Bronchial epithelial cell (primary cell): ENCODE data around the gene TGFBR1. TPM values are rescaled to one million over a fixed set of nuclear protein-coding genes. Genes with fewer than 3 reads are reported as not detected.
A peak's percentile ranks its signal among the peaks of the same experiment; 100 is the strongest.
"Not testable (repeated sequence)": the region's sequence is repeated elsewhere in the genome, so short reads cannot be mapped to it uniquely, and the experiment has no call there.

Experiments
- DNase-seq: peaks from one replicate; pipeline ENCODE4 v3.0.0-alpha.2; 2010; ENCODE audit warnings: low read depth
- FAIRE-seq: peaks from 2 replicates; lab custom pipeline; 2011; peaks lifted over from hg19 to GRCh38; lab: Jason Lieb, UNC
- H3K27me3 ChIP-seq: 2 replicates; pipeline ENCODE4 v1.5.1; 2011; ENCODE audit warnings: low read length; ENCODE audit not compliant: control insufficient read depth, insufficient read depth
- H3K36me3 ChIP-seq: 2 replicates; pipeline ENCODE4 v1.5.1; 2011; ENCODE audit warnings: low read length; ENCODE audit not compliant: control insufficient read depth, insufficient read depth
- H3K4me3 ChIP-seq: 2 replicates; pipeline ENCODE4 v1.5.1; 2011; ENCODE audit warnings: mild to moderate bottlenecking, low read depth, low read length, control low read depth
- CTCF ChIP-seq: IDR thresholded peaks from 2 replicates; pipeline ENCODE4 v1.5.1; 2011; ENCODE audit warnings: mild to moderate bottlenecking, moderate library complexity, low read length, control low read depth, inconsistent platforms; ENCODE audit not compliant: insufficient read depth, severe bottlenecking
- total RNA-seq: library from RNA; depleted of rRNA; stranded (reverse); fragments of >200 nt; gene quantifications from 2 replicates; pipeline ENCODE4 v1.2.1, GENCODE V29; 2014

The TGFBR1 gene
- total RNA-seq, 1 donor from 2014 or later: 110 TPM

DNA sequence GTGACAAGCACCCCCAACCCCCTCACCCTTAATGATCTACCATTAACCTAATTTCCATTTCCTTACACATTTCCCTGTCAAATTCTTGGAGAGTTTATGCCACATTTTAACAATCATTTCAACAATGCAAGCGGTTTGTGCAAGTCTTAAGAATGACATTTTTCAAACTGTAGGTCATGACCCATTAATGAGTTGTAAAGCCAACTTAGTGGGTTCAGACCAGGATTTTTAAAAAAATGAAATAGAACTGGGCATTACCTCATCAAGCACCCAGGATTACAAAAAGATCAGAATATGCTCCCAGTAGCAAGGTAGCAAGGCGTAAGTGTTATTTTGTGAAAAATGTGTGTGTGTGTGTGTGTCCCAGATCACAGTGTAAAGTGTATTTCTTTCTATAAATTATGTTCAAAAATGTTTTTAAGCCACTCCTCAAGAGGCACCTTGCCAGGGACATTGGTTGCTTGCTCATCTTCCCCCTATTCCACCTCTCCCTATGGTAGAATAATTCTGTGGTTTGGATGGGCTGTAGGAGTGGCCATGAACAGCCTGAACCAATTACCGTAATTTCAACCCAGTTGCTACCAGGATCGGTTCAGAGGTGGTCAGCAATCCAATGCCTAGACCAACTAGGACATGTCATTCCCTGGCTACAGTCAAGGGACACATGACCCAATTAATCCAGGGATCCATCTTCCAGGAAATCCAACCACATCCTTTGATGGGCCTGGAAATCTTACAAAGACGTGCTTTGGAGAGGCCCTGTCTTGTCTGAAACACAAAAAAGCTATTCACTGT lies 14.4 kb upstream of the TGFBR1 start:
- no peak for TF ChIP-seq CTCF
- no peaks in the 10 kb centered on the region for H3K27me3 ChIP-seq
- no peak overlapping the region for H3K4me3 ChIP-seq
- DNase-seq (no peak), FAIRE-seq (no peak)
- no peaks in the 10 kb centered on the region for H3K36me3 ChIP-seq

DNA sequence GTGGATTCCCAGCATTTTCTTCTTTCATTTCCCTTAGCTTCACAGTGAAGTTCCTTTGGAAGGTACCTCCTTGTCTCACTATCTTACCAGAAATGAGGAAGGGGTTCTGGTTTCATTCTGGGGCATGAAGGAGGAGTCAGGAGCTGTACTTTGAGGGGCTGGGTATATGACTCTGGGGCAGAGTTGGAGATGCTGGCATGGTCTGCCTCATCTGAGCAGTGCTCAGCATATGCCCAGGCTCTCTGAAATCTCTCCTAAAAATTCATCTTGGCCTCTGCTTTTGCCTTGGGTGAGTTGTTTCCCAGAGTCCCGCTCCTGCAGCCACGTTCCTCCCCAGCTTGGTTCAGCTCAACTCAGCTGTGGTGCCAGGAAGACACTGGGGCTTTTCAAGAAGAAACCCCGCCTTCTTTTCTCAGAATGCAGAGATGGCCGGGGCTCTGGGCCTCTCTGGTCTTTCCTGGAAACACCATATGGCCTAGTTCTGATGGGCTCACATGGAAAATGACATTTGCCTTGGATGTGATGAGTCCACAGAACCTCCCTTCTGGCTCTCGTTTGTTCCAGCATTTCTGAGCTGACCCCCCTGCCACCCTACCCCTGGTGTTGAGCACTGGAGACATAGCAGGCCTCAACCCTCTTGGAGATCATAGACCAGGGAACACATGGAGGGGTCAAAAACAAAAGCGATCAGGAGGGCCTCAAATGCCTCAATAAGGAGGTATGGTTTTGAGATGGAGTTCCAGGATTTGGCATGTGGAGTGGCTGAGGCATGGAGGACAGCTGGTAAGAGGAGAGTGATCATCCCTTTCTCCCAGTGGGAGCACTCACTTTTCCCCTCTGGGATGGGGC lies 12.0 kb upstream of the TGFBR1 start:
- no peak for TF ChIP-seq CTCF
- DNase-seq: no peak
- Histone ChIP-seq H3K4me3 (no peak overlapping the region), H3K27me3 (no peaks in the 10 kb centered on the region), H3K36me3 (no peaks in the 10 kb centered on the region)
- peak; percentile 13 for FAIRE-seq

- H3K36me3 ChIP-seq: no peaks in the 10 kb centered on the region
- H3K4me3 ChIP-seq: no peak overlapping the region
- FAIRE-seq (no peak), DNase-seq (no peak)
- no peak for TF ChIP-seq CTCF
- no peaks in the 10 kb centered on the region for H3K27me3 ChIP-seq
Observed at GRCh38 chr9:99093492-99093791, 11.5 kb upstream of the TGFBR1 start.

- Histone ChIP-seq H3K27me3 (no peaks in the 10 kb centered on the region), H3K4me3 (no peak overlapping the region), H3K36me3 (no peaks in the 10 kb centered on the region)
- no peak for TF ChIP-seq CTCF
- FAIRE-seq: no peak
- DNase-seq: no peak
Observed at GRCh38 chr9:99095565-99095964, 9.3 kb upstream of the TGFBR1 start.

GRCh38 chr9:99096409-99096808 lies 8.5 kb upstream of the TGFBR1 start:
- no peaks in the 10 kb centered on the region for H3K36me3 ChIP-seq
- H3K27me3 ChIP-seq: no peaks in the 10 kb centered on the region
- no peak for FAIRE-seq
- no peak overlapping the region for H3K4me3 ChIP-seq
- DNase-seq: no peak
- no peak for TF ChIP-seq CTCF

- not testable (repeated sequence) for H3K4me3 ChIP-seq, FAIRE-seq, H3K27me3 ChIP-seq, H3K36me3 ChIP-seq, DNase-seq
Observed at GRCh38 chr9:99099806-99100585, 4.9 kb upstream of the TGFBR1 start.
